ENCODE measurements around the gene PDCL2. TPM values are rescaled to one million over a fixed set of nuclear protein-coding genes. Genes with fewer than 3 reads are reported as not detected.

Gene PDCL2
- total and polyA plus RNA-seq, 10 of the 15 experiments (the other 5 are each of a cell fraction or from before 2014, with no cell fraction given): not detected

- DNase-seq (ENCODE audit: low read depth, low spot score) (no peak), ATAC-seq (no peak), FAIRE-seq (no peak)
- ChIA-PET CTCF (interaction anchor here (1.1 kb wide), 1 partner anchor 11 kb away, joined by 5 read pairs; no protein-coding TSS in a partner anchor), RAD21 (ENCODE audit: unreplicated experiment) (no interaction called here), POLR2A (no interaction called here), SMC1A (ENCODE audit: uncharacterized antibody, unreplicated experiment) (no interaction called here)
- in situ Hi-C loops (cut with MboI): loop anchor here (25.0 kb wide), 1 partner anchor 1260 kb away; no protein-coding TSS in a partner anchor
- Histone ChIP-seq H3K36me3 (ENCODE audit: control insufficient read depth in 2 of 2, insufficient read depth in 2 of 2, low read length in 1 of 2) (no peaks in the 10 kb centered on the region), H3K27me3 (replicated peaks in 1 of 2; ENCODE audit: control insufficient read depth in 2 of 2, insufficient read depth in 2 of 2, low read length in 1 of 2) (no peaks in the 10 kb centered on the region), H3K4me2 (ENCODE audit: control insufficient read depth, insufficient read depth) (no peak overlapping the region), H3K4me3 (no peak overlapping the region), H4K20me1 (ENCODE audit: control insufficient read depth, insufficient read depth) (no peaks in the 10 kb centered on the region), H3K27ac (ENCODE audit: control insufficient read depth, insufficient read depth) (no peak overlapping the region), H2AFZ (ENCODE audit: control insufficient read depth, low read depth, low read length) (no peak overlapping the region), H3K9ac (ENCODE audit: control insufficient read depth, insufficient read depth, low read length) (no peak overlapping the region), H3K4me1 (ENCODE audit: control insufficient read depth, insufficient read depth, low read length) (0 out of 2 replicates have a peak, but pooled peaks cover 3% of the 10 kb centered on the region), H3K79me2 (ENCODE audit: control insufficient read depth, insufficient read depth, low read length) (no peaks in the 10 kb centered on the region), H3K9me3 (replicated peaks; ENCODE audit: control insufficient read depth, insufficient read depth, low read length) (no peaks in the 10 kb centered on the region; the same call in 2 of the 3 replicates)
- intact Hi-C loops (cut with micrococcal nuclease; ENCODE audit: unreplicated experiment): no loop called here
- 52% methylated on average over 3 of the region's 3 CpGs for WGBS (ENCODE audit: insufficient coverage, insufficient replicate concordance, low lambda C conversion rate, missing lambda C conversion rate)
- no peak for TF ChIP-seq MEF2B (IDR thresholded peaks at IDR 0.05; ENCODE audit: partially characterized antibody, poor library complexity, severe bottlenecking)
- TF ChIP-seq SMAD1 (IDR thresholded peaks at IDR 0.05; ENCODE audit: low read depth, partially characterized antibody): no peak
- no TSS peak for BruUV-seq (replicated peaks)
These were observed 20.2 kb downstream of the PDCL2 start for GRCh38 chr4:55571806-55572205.

GRCh38 chr4:55568905-55569504 is 23.0 kb downstream of the PDCL2 start:
- intact Hi-C loops (cut with micrococcal nuclease; ENCODE audit: unreplicated experiment): no loop called here
- TF ChIP-seq CBX3 (IDR thresholded peaks at IDR 0.05; ENCODE audit: borderline replicate concordance, low read depth): no peak
- no peak for TF ChIP-seq CBX5 (IDR thresholded peaks at IDR 0.05; ENCODE audit: low read depth)
- no peak for TF ChIP-seq YBX1 (IDR thresholded peaks at IDR 0.05)
- no peak for TF ChIP-seq ZNF687 (IDR thresholded peaks at IDR 0.05)
- no peak for TF ChIP-seq SREBF1 (IDR thresholded peaks at IDR 0.05; ENCODE audit: low read length)
- no peak for TF ChIP-seq CHD4 (IDR thresholded peaks at IDR 0.05)
- TF ChIP-seq CTCF (IDR thresholded peaks at IDR 0.05 in 2 of 3, conservative IDR thresholded peaks at IDR 0.05 in 1 of 3; ENCODE audit: control insufficient read depth in 2 of 3, extremely low read depth in 1 of 3, insufficient read depth in 1 of 3, low read depth in 3 of 3, low read length in 3 of 3): no peak
- TF ChIP-seq KDM1A (IDR thresholded peaks at IDR 0.05; ENCODE audit: borderline replicate concordance): no peak

More at GRCh38 chr4:55568905-55569504, 23.0 kb downstream of the PDCL2 start:
- no peaks in the 10 kb centered on the region for H4K20me1 ChIP-seq (ENCODE audit: control insufficient read depth, insufficient read depth)
- no peaks in the 10 kb centered on the region for H3K9me3 ChIP-seq (replicated peaks; ENCODE audit: control insufficient read depth, insufficient read depth, low read length)
- no peak for DNase-seq (ENCODE audit: low read depth, low spot score)
- no peak for FAIRE-seq
- H3K27me3 ChIP-seq (replicated peaks in 1 of 2; ENCODE audit: control insufficient read depth in 2 of 2, insufficient read depth in 2 of 2, low read length in 1 of 2): no peaks in the 10 kb centered on the region
- SMC1A ChIA-PET (ENCODE audit: uncharacterized antibody, unreplicated experiment): interaction anchor here (1.2 kb wide), 1 partner anchor 48 kb away, joined by 4 read pairs; no protein-coding TSS in a partner anchor
- H3K36me3 ChIP-seq (ENCODE audit: control insufficient read depth in 2 of 2, insufficient read depth in 2 of 2, low read length in 1 of 2): no peaks in the 10 kb centered on the region
- H3K4me3 ChIP-seq: no peak overlapping the region
- BruUV-seq (replicated peaks): no TSS peak
- H3K4me1 ChIP-seq (ENCODE audit: control insufficient read depth, insufficient read depth, low read length): 0 out of 2 replicates have a peak, but pooled peaks cover 3% of the 10 kb centered on the region
- in situ Hi-C loops (cut with MboI): loop anchor here (25.0 kb wide), 1 partner anchor 1257 kb away; no protein-coding TSS in a partner anchor
- RAD21 ChIA-PET (ENCODE audit: unreplicated experiment): no interaction called here
- POLR2A ChIA-PET: no interaction called here
- no peak overlapping the region for H3K27ac ChIP-seq (ENCODE audit: control insufficient read depth, insufficient read depth)
- H3K4me2 ChIP-seq (ENCODE audit: control insufficient read depth, insufficient read depth): peak overlapping the region; percentile 48; the same call in 1 of the 2 replicates
- 0% methylated on average over 1 of the region's 1 CpG for WGBS (ENCODE audit: insufficient coverage, insufficient replicate concordance, low lambda C conversion rate, missing lambda C conversion rate)
- CTCF ChIA-PET: no interaction called here
- no peak overlapping the region for H2AFZ ChIP-seq (ENCODE audit: control insufficient read depth, low read depth, low read length)
- H3K79me2 ChIP-seq (ENCODE audit: control insufficient read depth, insufficient read depth, low read length): no peaks in the 10 kb centered on the region
- H3K9ac ChIP-seq (ENCODE audit: control insufficient read depth, insufficient read depth, low read length): no peak overlapping the region
- ATAC-seq: peak; percentile 66
